ENCODE results near the gene LRRK2. TPM values are rescaled to one million over a fixed set of nuclear protein-coding genes. Genes with fewer than 3 reads are reported as not detected.

LRRK2 gene
- total and polyA plus RNA-seq, 2 of the 8 experiments (the other 6 are each of a cell fraction or from before 2014, with no cell fraction given), result 0.06 to 0.13 TPM

DNA sequence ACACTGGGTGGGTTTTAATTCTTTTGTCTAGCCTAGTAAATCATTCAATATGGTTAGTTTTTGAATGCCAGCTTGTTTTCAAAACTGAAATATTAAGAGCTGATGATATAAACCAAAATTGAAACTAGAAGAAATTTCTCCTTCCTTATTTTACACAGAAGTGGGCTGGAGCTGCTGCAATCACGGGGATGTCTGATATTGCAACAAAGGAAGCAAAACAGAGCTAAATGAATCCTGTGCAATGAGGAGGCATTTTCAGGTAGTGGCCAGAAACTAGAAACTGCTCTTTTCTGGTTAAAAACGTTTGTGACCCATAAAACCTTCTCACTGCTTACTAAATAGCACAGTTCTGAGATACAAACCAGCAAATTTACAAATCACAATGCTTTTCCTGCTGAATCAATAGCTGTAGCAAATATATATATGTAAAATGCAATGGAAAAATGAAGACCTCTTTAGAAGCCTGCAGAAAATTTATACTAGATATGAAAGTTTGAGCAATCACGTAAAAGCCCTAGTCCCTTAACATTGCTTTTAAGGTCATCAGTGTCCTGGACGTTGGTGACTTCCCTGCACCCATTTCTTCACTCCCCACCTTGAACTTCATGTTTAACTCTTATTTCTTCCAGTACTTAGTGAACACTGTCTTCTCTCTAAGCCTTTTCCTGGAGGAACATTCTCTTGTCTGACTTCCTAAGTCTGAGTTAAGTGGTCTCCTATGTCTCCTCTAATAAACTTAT is 15.9 kb upstream of the LRRK2 start:
- Histone ChIP-seq H2BK5ac (ENCODE audit: low read depth, low read length) (no peak overlapping the region), H3K79me2 (ENCODE audit: control insufficient read depth in 1 of 2, insufficient read depth in 2 of 2, low read length in 2 of 2) (no peaks in the 10 kb centered on the region), H2BK120ac (replicated peaks; ENCODE audit: low read depth, low read length) (no peak overlapping the region), H3K23me2 (ENCODE audit: low read depth, low read length) (no peaks in the 10 kb centered on the region), H3K4me1 (replicated peaks in 1 of 4; ENCODE audit: control insufficient read depth in 3 of 4, insufficient read depth in 4 of 4, low read length in 3 of 4) (no peaks in the 10 kb centered on the region), H3K56ac (replicated peaks; ENCODE audit: insufficient read length, low read depth, low read length) (no peak overlapping the region), H3K27me3 (replicated peaks in 1 of 4; ENCODE audit: control insufficient read depth in 3 of 4, extremely low read depth in 1 of 4, insufficient read depth in 3 of 4, low read length in 3 of 4) (no peaks in the 10 kb centered on the region), H3K4me3 (ENCODE audit: extremely low read depth in 1 of 4, insufficient read depth in 2 of 4, low read depth in 3 of 4, low read length in 4 of 4) (no peak overlapping the region), H4K91ac (replicated peaks; ENCODE audit: insufficient read length, low read length) (no peak overlapping the region), H3K9me3 (ENCODE audit: insufficient read depth in 2 of 2, low read depth in 1 of 2, low read length in 1 of 2) (peaks cover 3 to 5% of the 10 kb centered on the region in 2 experiments; a peak in 2 of 4 replicates), H3K36me3 (ENCODE audit: control insufficient read depth in 2 of 4, insufficient read depth in 4 of 4, low read length in 3 of 4) (no peaks in the 10 kb centered on the region), H3K4me2 (ENCODE audit: insufficient read depth in 1 of 2, low read depth in 2 of 2, low read length in 2 of 2) (no peak overlapping the region), H2AFZ (ENCODE audit: low read length) (no peak overlapping the region), H3K4ac (replicated peaks; ENCODE audit: insufficient read length, low read depth, low read length) (no peak overlapping the region), H3K79me1 (ENCODE audit: low read depth, low read length) (no peaks in the 10 kb centered on the region), H4K5ac (ENCODE audit: insufficient read length, low read depth, low read length) (no peak overlapping the region), H2AK5ac (ENCODE audit: low read depth, low read length) (no peak overlapping the region), H2BK15ac (ENCODE audit: low read length) (no peak overlapping the region), H3K9ac (replicated peaks in 1 of 4; ENCODE audit: extremely low read depth in 1 of 4, low read depth in 3 of 4, low read length in 3 of 4) (no peak overlapping the region), H4K20me1 (replicated peaks in 1 of 2; ENCODE audit: control insufficient read depth in 1 of 2, insufficient read depth in 2 of 2, low read length in 2 of 2) (no peaks in the 10 kb centered on the region), H3K27ac (ENCODE audit: low read depth, low read length) (no peak overlapping the region), H2BK20ac (ENCODE audit: low read length) (no peak overlapping the region), H3K14ac (ENCODE audit: insufficient read length) (no peak overlapping the region), H4K8ac (ENCODE audit: extremely low read depth, insufficient read depth, low read length) (no peak overlapping the region), H3K18ac (ENCODE audit: extremely low read depth, low read length) (no peak overlapping the region), H3K23ac (ENCODE audit: insufficient read length) (no peak overlapping the region), H2BK12ac (ENCODE audit: low read depth, low read length) (no peak overlapping the region)
- WGBS, 2 experiments (ENCODE audit: extremely low coverage in 1 of 2, insufficient coverage in 1 of 2, insufficient read length in 1 of 2, insufficient replicate concordance in 2 of 2, low coverage in 1 of 2, low lambda C conversion rate in 2 of 2, missing lambda C conversion rate in 1 of 2), result 74% methylated on average over 4 of the region's 4 CpGs; no CpG with 5 or more reads in 1 of the 2 experiments
- POLR2A ChIA-PET (ENCODE audit: partially characterized antibody), result no interaction called here
- no peak for TF ChIP-seq RFX5 (IDR thresholded peaks at IDR 0.05; ENCODE audit: borderline replicate concordance, low read depth, low read length)
- TF ChIP-seq EZH2 (IDR thresholded peaks at IDR 0.05; ENCODE audit: low read depth, low read length, severe bottlenecking), result no peak
- TF ChIP-seq SRF (IDR thresholded peaks at IDR 0.05; ENCODE audit: low read depth, low read length), result no peak
- TF ChIP-seq KDM1A (IDR thresholded peaks at IDR 0.05; ENCODE audit: borderline replicate concordance, low read length), result no peak
- DNase-seq (ENCODE audit: low read depth in 1 of 2, low spot score in 2 of 2), result no peak
- no peak for FAIRE-seq
- CTCF ChIA-PET (ENCODE audit: partially characterized antibody), result no interaction called here
